HepG2 (cell line): ENCODE results near the gene NFIC. TPM values are rescaled to one million over a fixed set of nuclear protein-coding genes. Genes with fewer than 3 reads are reported as not detected.

Experiments
- DBP ChIP-seq: sonication (generic); formaldehyde crosslinking; IDR thresholded peaks from 2 replicates; pipeline ENCODE4 v1.4.0; 2020; ENCODE audit warnings: missing genetic modification reagents; ENCODE audit errors: not compliant biosample characterization
- HNF4G ChIP-seq, 2 experiments: sonication (generic) in 1 of 2; formaldehyde crosslinking in 1 of 2; IDR thresholded peaks; 2 replicates each; pipeline versions ENCODE4 v1.4.0 to v1.6.1; 2011 to 2020; ENCODE audit warnings: borderline replicate concordance in 2 of 2, low read depth in 2 of 2, mild to moderate bottlenecking in 2 of 2, low read length in 1 of 2, missing genetic modification reagents in 1 of 2, moderate library complexity in 1 of 2
- MAFF ChIP-seq: IDR thresholded peaks from 2 replicates; pipeline ENCODE4 v1.6.1; 2011; ENCODE audit warnings: low read depth, low read length, improper control_type of control experiment
- MED1 ChIP-seq: sonication (generic); formaldehyde crosslinking; IDR thresholded peaks from 2 replicates; pipeline ENCODE4 v1.4.0; 2020; ENCODE audit warnings: missing genetic modification reagents
- NPAS2 ChIP-seq: sonication (generic); formaldehyde crosslinking; IDR thresholded peaks from 2 replicates; pipeline ENCODE4 v1.8.0; 2022; ENCODE audit warnings: mild to moderate bottlenecking, missing genetic modification reagents, borderline replicate concordance
- NR2F6 ChIP-seq, 2 experiments: IDR thresholded peaks; 2 replicates each; pipeline ENCODE4 v1.6.1; 2016; ENCODE audit warnings: antibody characterized with exemption in 1 of 2, mild to moderate bottlenecking in 1 of 2
- NRL ChIP-seq: sonication (generic); formaldehyde crosslinking; IDR thresholded peaks from 2 replicates; pipeline ENCODE4 v1.5.0; 2020; ENCODE audit warnings: missing genetic modification reagents, mild to moderate bottlenecking, moderate library complexity, borderline replicate concordance
- RFXANK ChIP-seq: IDR thresholded peaks from 2 replicates; pipeline ENCODE4 v1.6.1; 2016
- SNAPC4 ChIP-seq: sonication (generic); formaldehyde crosslinking; IDR thresholded peaks from 2 replicates; pipeline ENCODE4 v1.4.0; 2020; ENCODE audit warnings: mild to moderate bottlenecking, missing genetic modification reagents
- ZKSCAN8 ChIP-seq: IDR thresholded peaks from 2 replicates; pipeline ENCODE4 v1.6.1; 2016; ENCODE audit warnings: borderline replicate concordance, missing genetic modification reagents, missing compliant biosample characterization
- ZNF142 ChIP-seq: sonication (generic); formaldehyde crosslinking; IDR thresholded peaks from 2 replicates; pipeline ENCODE4 v1.4.0; 2020; ENCODE audit warnings: missing genetic modification reagents
- ZNF264 ChIP-seq: sonication (generic); formaldehyde crosslinking; IDR thresholded peaks from 2 replicates; pipeline ENCODE4 v1.4.0; 2020; ENCODE audit warnings: missing genetic modification reagents
- ZNF749 ChIP-seq: sonication (generic); formaldehyde crosslinking; IDR thresholded peaks from 2 replicates; pipeline ENCODE4 v1.8.0; 2022; ENCODE audit warnings: mild to moderate bottlenecking, missing genetic modification reagents, moderate library complexity, borderline replicate concordance
- ZSCAN9 ChIP-seq: IDR thresholded peaks from 2 replicates; pipeline ENCODE4 v1.6.1; 2016; ENCODE audit warnings: borderline replicate concordance
- polyA plus RNA-seq, 8 experiments: library from polyadenylated mRNA; depleted of rRNA in 3 of 8; stranded (reverse) in 7 of 8; unstranded in 1 of 8; fragments of >200 nt; fragmentation: Illumina TruSeq in 4 of 8; extraction: Trizol in 4 of 8; gene quantifications; 2 replicates each; pipeline versions ENCODE4 v1.2.1 to v1.2.3, GENCODE V29; 2011 to 2016; ENCODE audit warnings: low read depth in 4 of 8, missing spikeins in 1 of 8, mixed read lengths in 1 of 8; ENCODE audit not compliant: insufficient read depth in 1 of 8
- total RNA-seq, 5 experiments: library from RNA; depleted of rRNA; stranded (reverse); fragments of >200 nt; fragmentation: Illumina TruSeq; extraction: Trizol; gene quantifications; 2 replicates each; pipeline ENCODE4 v1.2.3, GENCODE V29; 2016; ENCODE audit warnings: low read depth in 1 of 5
- TF ChIP-seq, protein P1 (sequence below): sonication (generic); formaldehyde crosslinking; IDR thresholded peaks from 2 replicates; pipeline ENCODE4 v1.8.1; 2023; ENCODE audit warnings: mild to moderate bottlenecking, missing genetic modification reagents, borderline replicate concordance

The NFIC gene
- total and polyA plus RNA-seq, 2 of the 13 experiments (the other 11 are each of a cell fraction or from before 2014, with no cell fraction given) = 1.3 to 2.5 TPM

GRCh38 chr19:3398114-3398899, 31.9 kb downstream of the NFIC start (continued):
- TF ChIP-seq NRL (CRISPR knock-in tag) (no peak; the same call in none of the 2 replicates), NPAS2 (CRISPR knock-in tag) (0 out of 2 replicates have a peak, but pooled peaks have one; percentile 9), SNAPC4 (CRISPR knock-in tag) (peak; percentile 65; the same call in 1 of the 2 replicates), HNF4G (IDR thresholded peaks at IDR 0.05; ENCODE audit: borderline replicate concordance, low read depth, low read length) (peak; percentile 50; the same call in 1 of the 2 replicates), HNF4G (CRISPR knock-in tag; IDR thresholded peaks at IDR 0.05; ENCODE audit: borderline replicate concordance, low read depth) (0 out of 2 replicates have a peak, but pooled peaks have one; percentile 53), ZNF142 (peak; percentile 66; the same call in 1 of the 2 replicates), ZSCAN9 (CRISPR knock-in tag) (peak; percentile 87; the same call in 1 of the 2 replicates), ZNF264 (CRISPR knock-in tag) (peak; percentile 75), NR2F6 (IDR thresholded peaks at IDR 0.05) (no peak), NR2F6 (CRISPR knock-in tag; IDR thresholded peaks at IDR 0.05) (peak; percentile 81), MED1 (peak; percentile 94), MAFF (no peak), RFXANK (CRISPR knock-in tag) (0 out of 2 replicates have a peak, but pooled peaks have one; percentile 63), DBP (CRISPR knock-in tag) (no peak), ZKSCAN8 (CRISPR knock-in tag) (peak; percentile 100), ZNF749 (CRISPR knock-in tag) (0 out of 2 replicates have a peak, but pooled peaks have one; percentile 73)
- TF ChIP-seq, protein P1, sequence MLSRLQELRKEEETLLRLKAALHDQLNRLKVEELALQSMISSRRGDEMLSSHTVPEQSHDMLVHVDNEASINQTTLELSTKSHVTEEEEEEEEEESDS (CRISPR knock-in tag) = no peak; the same call in 1 of the 2 replicates
